Spleen (tissue), 11 donors: ENCODE measurements around the gene CSNK2B. TPM values are rescaled to one million over a fixed set of nuclear protein-coding genes. Genes with fewer than 3 reads are reported as not detected.

ENCODE experiments used
- DNase-seq: peaks from one replicate; pipeline ENCODE4 v3.0.0-alpha.2; 2020
- H3K27ac ChIP-seq, 8 donors: fragments of 200-600 bp; sonication (generic) in 7 of 8; 1 replicate in 4 of 8; 2 replicates in 4 of 8; pipeline versions ENCODE4 v1.5.0 to v1.8.0; 2016 to 2021; ENCODE audit warnings: inconsistent platforms in 4 of 8, mild to moderate bottlenecking in 4 of 8, moderate library complexity in 1 of 8
- H3K27me3 ChIP-seq, 7 donors: fragments of 200-600 bp; sonication (generic) in 6 of 7; replicated peaks in 1 of 7; 1 replicate in 4 of 7; 2 replicates in 3 of 7; pipeline versions ENCODE4 v1.5.0 to v1.8.0; 2016 to 2021; ENCODE audit warnings: inconsistent platforms in 3 of 7, mild to moderate bottlenecking in 1 of 7
- H3K36me3 ChIP-seq, 6 donors: fragments of 200-600 bp; sonication (generic) in 5 of 6; 1 replicate in 4 of 6; 2 replicates in 2 of 6; pipeline versions ENCODE4 v1.5.0 to v1.8.0; 2016 to 2021; ENCODE audit warnings: inconsistent platforms in 2 of 6
- H3K4me1 ChIP-seq, 6 donors: fragments of 200-600 bp; sonication (generic) in 5 of 6; 1 replicate in 3 of 6; 2 replicates in 3 of 6; pipeline versions ENCODE4 v1.5.0 to v1.8.0; 2016 to 2021; ENCODE audit warnings: inconsistent platforms in 3 of 6
- H3K4me3 ChIP-seq, 8 donors: fragments of 200-600 bp; sonication (generic) in 7 of 8; 1 replicate in 4 of 8; 2 replicates in 4 of 8; pipeline versions ENCODE4 v1.5.0 to v1.8.0; 2016 to 2021; ENCODE audit warnings: inconsistent platforms in 4 of 8, mild to moderate bottlenecking in 4 of 8, moderate library complexity in 2 of 8
- H3K9me3 ChIP-seq, 8 donors: fragments of 200-600 bp; sonication (generic) in 7 of 8; 1 replicate in 4 of 8; 2 replicates in 4 of 8; pipeline versions ENCODE4 v1.5.0 to v1.8.0; 2016 to 2021; ENCODE audit warnings: inconsistent platforms in 4 of 8
- POLR2A ChIP-seq, 3 donors: fragments of 450-650 bp; IDR thresholded peaks; one replicate each; pipeline ENCODE4 v1.5.1; 2017; ENCODE audit warnings: antibody characterized with exemption in 3 of 3, mild to moderate bottlenecking in 1 of 3
- POLR2AphosphoS5 ChIP-seq, 3 donors: sonication (generic); formaldehyde crosslinking; IDR thresholded peaks; one replicate each; pipeline ENCODE4 v1.5.1; 2017; ENCODE audit warnings: antibody characterized with exemption in 3 of 3
- WGBS, 5 donors: extraction: QIAGEN DNeasy Blood & Tissue Kit in 3 of 5; methylation state at CpG; one replicate each; pipeline versions ENCODE4 v1.1.5 to v1.1.7; 2013 to 2018; 5-methylcytosine and 5-hydroxymethylcytosine counted together
- intact Hi-C: fragments of 100-400 bp; cut with DNase I; formaldehyde crosslinking; loops from one replicate; pipeline ENCODE4 v1.15.0; 2023; ENCODE audit warnings: low total_unique reads
- polyA plus RNA-seq, 3 donors: library from polyadenylated mRNA; stranded (reverse); fragments of 200-250 nt; gene quantifications; one replicate each; pipeline ENCODE4 v1.2.1, GENCODE V29; 2013
- total RNA-seq, 7 donors: library from RNA; depleted of rRNA in 3 of 7; stranded (reverse); fragments of >200 nt in 3 of 7; fragmentation: NEBNext Ultra II Directional in 4 of 7; extraction: Animal tissue kit (Norgen Biotek cat#: 25700) in 4 of 7; gene quantifications; one replicate each; pipeline versions ENCODE4 v1.1.0 to v1.2.1, GENCODE V29; 2016 to 2021
- TF ChIP-seq, protein P1 (sequence below), 11 experiments: fragments of 200-600 bp in 7 of 11; fragments of 450-650 bp in 4 of 11; sonication (generic) in 4 of 11; IDR thresholded peaks in 8 of 11; conservative IDR thresholded peaks in 3 of 11; 1 replicate in 7 of 11; 2 replicates in 4 of 11; pipeline versions ENCODE4 v1.4.0 to v1.8.0; 2016 to 2021; ENCODE audit warnings: antibody characterized with exemption in 11 of 11, inconsistent platforms in 4 of 11, mild to moderate bottlenecking in 1 of 11
- donor health status: healthy with polysubstance abuse.
- donor health status: DM: no; HTN: no; CAD: no; lungs with moderate emphysema.
- donor health status: DM: no; HTN: no; CAD: no.
- donor health status: Bipolar disorder and iron deficiency.
- donor health status: healthy.
- donor health status: DM: no; HTN: no; CAD: no.
- donor health status: DM: yes; HTN: yes; CAD: no.

CSNK2B gene
- total and polyA plus RNA-seq, 10 donors: 122 to 294 (median 145) TPM

DNA sequence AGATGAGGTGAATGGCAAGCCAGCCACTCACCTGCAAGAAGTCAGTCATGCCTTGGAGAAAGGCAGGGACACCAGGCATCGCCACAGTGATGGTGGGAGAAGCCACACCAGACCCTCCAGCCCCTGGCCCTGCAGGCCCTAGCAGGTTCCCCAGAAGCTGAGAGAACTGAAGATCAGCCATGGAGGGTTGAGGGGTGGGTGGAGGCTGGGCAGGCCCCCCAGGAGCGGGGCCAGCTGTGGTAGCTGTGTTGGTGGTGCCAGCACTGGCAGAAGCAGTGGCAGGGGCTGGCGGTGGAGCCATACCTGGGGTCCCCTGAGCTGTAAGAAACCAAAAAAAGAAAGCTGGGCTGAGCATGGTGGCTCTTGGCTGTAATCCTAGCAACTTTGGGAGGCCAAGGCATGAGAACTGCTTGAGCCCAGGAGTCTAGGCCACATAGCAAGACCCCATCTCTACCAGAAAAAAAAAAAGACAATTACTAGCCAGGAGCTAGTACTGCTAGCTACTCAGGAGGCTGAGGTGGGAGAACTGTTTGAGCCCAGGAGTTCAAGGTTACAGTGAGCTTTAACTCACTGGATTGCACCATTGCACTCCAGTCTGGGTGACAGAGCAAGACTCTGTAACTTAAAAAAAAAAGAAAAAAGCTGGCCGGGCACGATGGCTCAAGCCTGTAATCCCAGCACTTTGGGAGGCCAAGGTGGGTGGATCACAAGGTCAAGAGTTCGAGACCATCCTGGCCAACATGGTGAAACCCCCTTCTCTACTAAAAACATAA is 22.9 kb upstream of the CSNK2B start:
- TF ChIP-seq POLR2A (IDR thresholded peaks at IDR 0.05): no peak
- TF ChIP-seq, protein P1, sequence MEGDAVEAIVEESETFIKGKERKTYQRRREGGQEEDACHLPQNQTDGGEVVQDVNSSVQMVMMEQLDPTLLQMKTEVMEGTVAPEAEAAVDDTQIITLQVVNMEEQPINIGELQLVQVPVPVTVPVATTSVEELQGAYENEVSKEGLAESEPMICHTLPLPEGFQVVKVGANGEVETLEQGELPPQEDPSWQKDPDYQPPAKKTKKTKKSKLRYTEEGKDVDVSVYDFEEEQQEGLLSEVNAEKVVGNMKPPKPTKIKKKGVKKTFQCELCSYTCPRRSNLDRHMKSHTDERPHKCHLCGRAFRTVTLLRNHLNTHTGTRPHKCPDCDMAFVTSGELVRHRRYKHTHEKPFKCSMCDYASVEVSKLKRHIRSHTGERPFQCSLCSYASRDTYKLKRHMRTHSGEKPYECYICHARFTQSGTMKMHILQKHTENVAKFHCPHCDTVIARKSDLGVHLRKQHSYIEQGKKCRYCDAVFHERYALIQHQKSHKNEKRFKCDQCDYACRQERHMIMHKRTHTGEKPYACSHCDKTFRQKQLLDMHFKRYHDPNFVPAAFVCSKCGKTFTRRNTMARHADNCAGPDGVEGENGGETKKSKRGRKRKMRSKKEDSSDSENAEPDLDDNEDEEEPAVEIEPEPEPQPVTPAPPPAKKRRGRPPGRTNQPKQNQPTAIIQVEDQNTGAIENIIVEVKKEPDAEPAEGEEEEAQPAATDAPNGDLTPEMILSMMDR (IDR thresholded peaks at IDR 0.05 in 8 of 11, conservative IDR thresholded peaks at IDR 0.05 in 3 of 11): no peak
- no peak for TF ChIP-seq POLR2AphosphoS5 (IDR thresholded peaks at IDR 0.05)
- Histone ChIP-seq H3K4me1 (peaks cover 0 to 12% (median 2%) of the 10 kb centered on the region in 6 donors), H3K27ac (no peak overlapping the region), H3K36me3 (peaks cover 15 to 100% (median 99%) of the 10 kb centered on the region in 6 donors), H3K9me3 (no peaks in the 10 kb centered on the region), H3K27me3 (no peaks in the 10 kb centered on the region), H3K4me3 (no peak overlapping the region)
- intact Hi-C loops: no loop called here
- no peak for DNase-seq
- WGBS, 5 donors: 93 to 97% (median 93%) methylated on average over 6 of the region's 6 CpGs

DNA sequence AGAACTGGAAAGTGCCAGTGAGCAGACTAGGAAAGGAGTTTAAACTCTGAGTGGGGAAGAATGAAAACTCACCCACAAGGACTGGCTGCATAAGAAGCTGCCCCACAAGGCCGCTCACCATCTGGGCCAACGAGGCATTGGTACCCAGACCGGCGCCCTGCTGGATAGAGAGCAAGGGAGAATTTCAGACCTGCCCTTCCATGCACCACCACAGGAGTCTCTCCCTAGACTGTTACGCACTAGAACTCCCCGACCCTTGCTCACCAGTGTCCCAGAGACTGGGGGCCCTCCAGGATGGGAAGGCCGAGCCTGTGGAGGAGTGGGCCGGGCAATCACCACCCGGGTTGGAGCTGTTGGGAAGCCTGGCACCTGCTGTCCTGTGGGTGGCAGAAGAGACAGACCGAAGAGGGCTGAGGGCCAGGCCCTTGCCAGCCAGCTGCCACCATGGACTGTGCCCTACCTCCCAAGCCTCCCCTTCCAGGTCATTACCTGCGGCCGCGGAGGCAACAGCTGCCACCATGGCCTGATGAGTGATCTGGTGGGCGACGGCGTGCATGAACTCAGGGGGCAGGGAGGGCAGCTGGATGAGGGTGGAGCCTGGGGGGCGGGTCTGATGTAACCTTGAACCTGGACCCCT is 21.9 kb upstream of the CSNK2B start:
- Histone ChIP-seq H3K9me3 (no peaks in the 10 kb centered on the region), H3K27ac (no peak overlapping the region), H3K36me3 (peaks cover 15 to 100% (median 100%) of the 10 kb centered on the region in 6 donors), H3K27me3 (no peaks in the 10 kb centered on the region), H3K4me1 (peaks cover 0 to 18% (median 2%) of the 10 kb centered on the region in 6 donors), H3K4me3 (no peak overlapping the region)
- intact Hi-C loops: no loop called here
- 90 to 95% (median 91%) methylated on average over 6 to 17 of the region's 17 CpGs for WGBS, 5 donors
- no peak for DNase-seq
- TF ChIP-seq, protein P1 (IDR thresholded peaks at IDR 0.05 in 8 of 11, conservative IDR thresholded peaks at IDR 0.05 in 3 of 11): no peak
- TF ChIP-seq POLR2AphosphoS5 (IDR thresholded peaks at IDR 0.05): peak in 1 of 3 donors; percentile 59

DNA sequence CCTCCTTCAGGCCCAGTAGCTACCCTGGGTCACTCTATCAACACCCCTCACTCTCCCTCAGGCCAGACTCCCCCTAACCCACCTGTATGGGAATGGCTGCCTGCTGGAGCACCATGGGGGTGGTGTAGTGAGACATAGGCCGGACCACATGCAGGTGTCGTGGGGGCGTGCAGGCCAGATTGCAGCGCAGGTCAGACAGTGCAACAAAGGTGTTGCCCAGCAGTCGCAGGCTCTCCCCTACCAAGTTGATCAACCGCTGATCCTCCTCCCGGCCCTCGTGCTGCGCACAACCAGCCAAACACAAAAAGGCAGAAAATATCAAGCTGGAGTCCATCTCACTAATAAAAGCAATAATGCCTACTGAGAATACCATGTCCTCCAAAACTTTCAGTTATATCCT is 20.6 kb upstream of the CSNK2B start:
- peaks cover 0 to 21% (median 10%) of the 10 kb centered on the region in 6 donors for H3K4me1 ChIP-seq
- WGBS, 5 donors: 95 to 100% (median 98%) methylated on average over 9 of the region's 9 CpGs
- intact Hi-C loops: no loop called here

GRCh38 chr6:31651602-31652191 is 14.2 kb upstream of the CSNK2B start:
- H3K9me3 ChIP-seq: no peaks in the 10 kb centered on the region
- intact Hi-C loops: no loop called here
- peaks cover 16 to 72% (median 47%) of the 10 kb centered on the region in 6 donors for H3K4me1 ChIP-seq
- peaks cover 11 to 68% (median 42%) of the 10 kb centered on the region in 6 donors for H3K36me3 ChIP-seq
- TF ChIP-seq POLR2AphosphoS5 (IDR thresholded peaks at IDR 0.05) (no peak), POLR2A (IDR thresholded peaks at IDR 0.05) (no peak)
- TF ChIP-seq, protein P1 (IDR thresholded peaks at IDR 0.05 in 8 of 11, conservative IDR thresholded peaks at IDR 0.05 in 3 of 11): no peak
- WGBS, 5 donors: 3 to 4% (median 4%) methylated on average over 28 to 29 of the region's 29 CpGs
- no peak for DNase-seq
- no peaks in the 10 kb centered on the region for H3K27me3 ChIP-seq
- H3K27ac ChIP-seq: peak overlapping the region; percentile 95 to 100 (median 98)
- peak overlapping the region; percentile 70 to 87 (median 73) for H3K4me3 ChIP-seq

More for the DNA sequence above, 20.6 kb upstream of the CSNK2B start:
- H3K9me3 ChIP-seq: no peaks in the 10 kb centered on the region
- no peak overlapping the region for H3K4me3 ChIP-seq
- TF ChIP-seq POLR2A (IDR thresholded peaks at IDR 0.05) (no peak), POLR2AphosphoS5 (IDR thresholded peaks at IDR 0.05) (peak in 1 of 3 donors; percentile 22)
- H3K36me3 ChIP-seq: peaks cover 15 to 100% (median 99%) of the 10 kb centered on the region in 6 donors
- H3K27me3 ChIP-seq: no peaks in the 10 kb centered on the region
- H3K27ac ChIP-seq: no peak overlapping the region
- no peak for DNase-seq
